Activated naive CD4-positive, alpha-beta T cell treated with anti-CD3 and anti-CD28 coated beads, Interleukin-2, amount 10 ng/mL, durations not matched to agents 7 days and 5 days (primary cell): ENCODE data around the gene TRMT10C.
"Not testable (repeated sequence)": the region's sequence is repeated elsewhere in the genome, so short reads cannot be mapped to it uniquely, and the experiment has no call there.

ENCODE experiments used
- CTCF ChIA-PET: fragments of 350-600 bp; sonication (Branson Sonifier 250); formaldehyde crosslinking; loops from one replicate; lab custom pipeline; 2021; ENCODE audit warnings: antibody characterized with exemption; lab: Charles Lee
- DNase-seq: peaks from one replicate; pipeline ENCODE4 v3.0.0-alpha.2; 2020
- H3K27ac Mint-ChIP-seq: one replicate; pipeline ENCODE4 v1.8.0; 2021; ENCODE audit warnings: mild to moderate bottlenecking, moderate library complexity, mixed read lengths
- H3K27me3 Mint-ChIP-seq: one replicate; pipeline ENCODE4 v1.8.0; 2021; ENCODE audit warnings: mild to moderate bottlenecking, mixed read lengths
- H3K36me3 Mint-ChIP-seq: one replicate; pipeline ENCODE4 v1.8.0; 2021; ENCODE audit warnings: mixed read lengths
- H3K4me1 Mint-ChIP-seq: one replicate; pipeline ENCODE4 v1.8.0; 2021; ENCODE audit warnings: mixed read lengths
- H3K4me3 Mint-ChIP-seq: one replicate; pipeline ENCODE4 v1.8.0; 2021; ENCODE audit warnings: mild to moderate bottlenecking, moderate library complexity, mixed read lengths
- H3K9me3 Mint-ChIP-seq: one replicate; pipeline ENCODE4 v1.8.0; 2021; ENCODE audit warnings: mixed read lengths

The TRMT10C gene

GRCh38 chr3:101532783-101533602 lies 28.7 kb upstream of the TRMT10C start:
- H3K4me1 Mint-ChIP-seq: peaks cover 39% of the 10 kb centered on the region
- no peak overlapping the region for H3K4me3 Mint-ChIP-seq
- CTCF ChIA-PET: no interaction called here
- H3K27ac Mint-ChIP-seq: no peak overlapping the region
- H3K27me3 Mint-ChIP-seq: peaks cover 3% of the 10 kb centered on the region
- peaks cover 13% of the 10 kb centered on the region for H3K9me3 Mint-ChIP-seq
- no peak for DNase-seq
- peaks cover 14% of the 10 kb centered on the region for H3K36me3 Mint-ChIP-seq

- H3K36me3 Mint-ChIP-seq: peaks cover 13% of the 10 kb centered on the region
- peaks cover 13% of the 10 kb centered on the region for H3K9me3 Mint-ChIP-seq
- no peak for DNase-seq
- H3K4me3 Mint-ChIP-seq: no peak overlapping the region
- H3K27ac Mint-ChIP-seq: no peak overlapping the region
- CTCF ChIA-PET: no interaction called here
- H3K4me1 Mint-ChIP-seq: peaks cover 38% of the 10 kb centered on the region
- peaks cover 3% of the 10 kb centered on the region for H3K27me3 Mint-ChIP-seq
These were observed 28.1 kb upstream of the TRMT10C start for GRCh38 chr3:101533603-101533968.

GRCh38 chr3:101535221-101535620 lies 26.4 kb upstream of the TRMT10C start:
- Mint-ChIP-seq H3K9me3 (peaks cover 10% of the 10 kb centered on the region), H3K4me3 (no peak overlapping the region), H3K36me3 (peaks cover 2% of the 10 kb centered on the region), H3K4me1 (peaks cover 26% of the 10 kb centered on the region), H3K27me3 (peaks cover 8% of the 10 kb centered on the region), H3K27ac (no peak overlapping the region)
- CTCF ChIA-PET: interaction anchor here (1.1 kb wide), 1 partner anchor 8 kb away, joined by 3 read pairs; no protein-coding TSS in a partner anchor
- DNase-seq: no peak

- Mint-ChIP-seq H3K9me3 (peaks cover 9% of the 10 kb centered on the region), H3K4me1 (peaks cover 16% of the 10 kb centered on the region), H3K36me3 (peaks cover 2% of the 10 kb centered on the region), H3K4me3 (no peak overlapping the region), H3K27me3 (peaks cover 8% of the 10 kb centered on the region), H3K27ac (no peak overlapping the region)
- no peak for DNase-seq
- CTCF ChIA-PET: no interaction called here
These were observed 25.4 kb upstream of the TRMT10C start for GRCh38 chr3:101536266-101536665.

- peaks cover 10% of the 10 kb centered on the region for H3K4me1 Mint-ChIP-seq
- not testable (repeated sequence) for H3K27ac Mint-ChIP-seq
These were observed 24.7 kb upstream of the TRMT10C start for GRCh38 chr3:101536955-101537354.

GRCh38 chr3:101542957-101543356 lies 18.7 kb upstream of the TRMT10C start:
- peak overlapping the region; percentile 91 for H3K27ac Mint-ChIP-seq
- peaks cover 5% of the 10 kb centered on the region for H3K27me3 Mint-ChIP-seq
- H3K4me3 Mint-ChIP-seq: no peak overlapping the region
- peaks cover 11% of the 10 kb centered on the region for H3K9me3 Mint-ChIP-seq
- H3K4me1 Mint-ChIP-seq: peaks cover 30% of the 10 kb centered on the region
- DNase-seq: no peak
- CTCF ChIA-PET: interaction anchor here (0.8 to 1.2 kb wide), 4 partner anchors 8 to 31 kb away, joined by 3 to 5 read pairs (median 3); partner anchors contain the start of gene PCNP
- H3K36me3 Mint-ChIP-seq: peaks cover 5% of the 10 kb centered on the region

More at GRCh38 chr3:101536955-101537354, 24.7 kb upstream of the TRMT10C start:
- H3K36me3 Mint-ChIP-seq, CTCF ChIA-PET, H3K9me3 Mint-ChIP-seq, H3K4me3 Mint-ChIP-seq, H3K27me3 Mint-ChIP-seq, DNase-seq: not testable (repeated sequence)

GRCh38 chr3:101544161-101544850 lies 17.4 kb upstream of the TRMT10C start:
- H3K36me3 Mint-ChIP-seq: peaks cover 5% of the 10 kb centered on the region
- CTCF ChIA-PET: interaction anchor here (0.6 to 1.2 kb wide), 2 partner anchors 31 to 741 kb away, joined by 3 read pairs; no protein-coding TSS in a partner anchor
- no peak overlapping the region for H3K4me3 Mint-ChIP-seq
- peaks cover 5% of the 10 kb centered on the region for H3K27me3 Mint-ChIP-seq
- DNase-seq: no peak
- H3K27ac Mint-ChIP-seq: peak overlapping the region; percentile 84
- H3K4me1 Mint-ChIP-seq: peaks cover 30% of the 10 kb centered on the region
- peaks cover 7% of the 10 kb centered on the region for H3K9me3 Mint-ChIP-seq

- CTCF ChIA-PET: interaction anchor here (1.4 kb wide), 1 partner anchor 25 kb away, joined by 3 read pairs; no protein-coding TSS in a partner anchor
- peaks cover 3% of the 10 kb centered on the region for H3K36me3 Mint-ChIP-seq
- no peak overlapping the region for H3K4me3 Mint-ChIP-seq
- peaks cover 5% of the 10 kb centered on the region for H3K9me3 Mint-ChIP-seq
- H3K27me3 Mint-ChIP-seq: peaks cover 5% of the 10 kb centered on the region
- no peak for DNase-seq
- H3K4me1 Mint-ChIP-seq: peaks cover 11% of the 10 kb centered on the region
- no peak overlapping the region for H3K27ac Mint-ChIP-seq
These were observed 13.1 kb upstream of the TRMT10C start for GRCh38 chr3:101548527-101549105.

GRCh38 chr3:101549473-101549872 lies 12.2 kb upstream of the TRMT10C start:
- H3K36me3 Mint-ChIP-seq: no peaks in the 10 kb centered on the region
- peaks cover 5% of the 10 kb centered on the region for H3K27me3 Mint-ChIP-seq
- H3K9me3 Mint-ChIP-seq: peaks cover 5% of the 10 kb centered on the region
- no peak overlapping the region for H3K27ac Mint-ChIP-seq
- H3K4me1 Mint-ChIP-seq: peaks cover 3% of the 10 kb centered on the region
- H3K4me3 Mint-ChIP-seq: no peak overlapping the region
- CTCF ChIA-PET: interaction anchor here (1.4 kb wide), 1 partner anchor 24 kb away, joined by 3 read pairs; no protein-coding TSS in a partner anchor
- no peak for DNase-seq

- H3K4me3 Mint-ChIP-seq, CTCF ChIA-PET, H3K27me3 Mint-ChIP-seq, H3K9me3 Mint-ChIP-seq, H3K36me3 Mint-ChIP-seq, DNase-seq, H3K27ac Mint-ChIP-seq, H3K4me1 Mint-ChIP-seq: not testable (repeated sequence)
These were observed 10.1 kb upstream of the TRMT10C start for GRCh38 chr3:101551359-101552081.

- CTCF ChIA-PET, H3K36me3 Mint-ChIP-seq, H3K4me1 Mint-ChIP-seq, H3K27ac Mint-ChIP-seq, H3K4me3 Mint-ChIP-seq, H3K9me3 Mint-ChIP-seq, DNase-seq: not testable (repeated sequence)
- peaks cover 15% of the 10 kb centered on the region for H3K27me3 Mint-ChIP-seq
These were observed 8.3 kb upstream of the TRMT10C start for GRCh38 chr3:101553381-101553780.

GRCh38 chr3:101556064-101556463 lies 5.6 kb upstream of the TRMT10C start:
- no peak for DNase-seq
- Mint-ChIP-seq H3K36me3 (no peaks in the 10 kb centered on the region), H3K4me3 (no peak overlapping the region), H3K27me3 (peaks cover 15% of the 10 kb centered on the region), H3K4me1 (peaks cover 8% of the 10 kb centered on the region), H3K9me3 (no peaks in the 10 kb centered on the region), H3K27ac (no peak overlapping the region)
- CTCF ChIA-PET: interaction anchor here (1.0 kb wide), 1 partner anchor 18 kb away, joined by 4 read pairs; the partner anchor contains the start of gene PCNP

- Mint-ChIP-seq H3K4me3 (no peak overlapping the region), H3K36me3 (peaks cover 36% of the 10 kb centered on the region), H3K27me3 (no peaks in the 10 kb centered on the region), H3K27ac (no peak overlapping the region), H3K9me3 (no peaks in the 10 kb centered on the region), H3K4me1 (peaks cover 69% of the 10 kb centered on the region)
- no peak for DNase-seq
- CTCF ChIA-PET: no interaction called here
These were observed 6.1 kb downstream of the TRMT10C start for GRCh38 chr3:101567528-101568317.
